ENCODE measurements around the gene PDGFD.

PDGFD gene

DNA sequence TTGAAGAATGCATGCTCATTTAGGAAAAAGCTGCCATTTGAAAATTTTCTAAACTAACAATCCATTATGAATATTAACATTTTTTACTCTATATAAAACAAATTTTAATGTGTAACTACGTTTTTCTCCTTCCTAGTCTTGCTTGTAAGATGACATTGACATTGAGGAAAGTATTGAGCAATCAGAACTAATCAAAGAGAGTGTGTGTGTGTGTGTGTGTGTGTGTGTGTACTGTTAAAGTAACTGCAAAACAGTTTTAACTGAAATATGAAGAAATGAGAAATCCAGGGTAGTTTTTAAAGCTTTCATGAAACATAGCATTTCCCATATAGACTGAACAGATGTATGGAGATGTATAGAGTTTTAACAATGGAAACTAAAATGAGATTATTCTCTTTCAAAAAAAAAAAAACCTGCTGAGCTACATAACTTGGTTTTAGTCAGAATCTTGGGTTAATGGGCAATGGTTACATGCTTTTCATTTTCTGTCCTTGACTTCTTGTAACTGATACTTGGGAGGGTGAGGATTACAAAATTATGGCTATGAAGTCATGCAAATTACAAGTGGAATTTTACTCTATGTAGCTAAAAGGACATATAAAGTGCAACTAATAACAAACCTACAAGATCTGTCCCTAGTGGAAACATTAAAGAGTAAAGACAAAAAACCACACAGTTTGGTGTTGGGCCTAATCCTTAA is 2.0 kb downstream of the PDGFD start:
- Histone ChIP-seq H3K27me3 (ENCODE audit: insufficient read depth, low read depth) (no peaks in the 10 kb centered on the region), H3K27ac (no peak overlapping the region), H3K4me1 (ENCODE audit: low read depth, poor library complexity, severe bottlenecking) (no peaks in the 10 kb centered on the region), H3K36me3 (ENCODE audit: insufficient read depth) (no peaks in the 10 kb centered on the region), H2AFZ (ENCODE audit: low read depth) (no peak overlapping the region), H3K79me2 (ENCODE audit: insufficient read depth, low read depth) (no peaks in the 10 kb centered on the region), H3K4me2 (no peak overlapping the region), H3K9ac (no peak overlapping the region), H4K20me1 (ENCODE audit: insufficient read depth) (no peaks in the 10 kb centered on the region), H3K4me3 (IDR thresholded peaks at IDR 0.05; ENCODE audit: insufficient read depth, low read depth, low read length) (no peak overlapping the region)
- TF ChIP-seq, protein P1, sequence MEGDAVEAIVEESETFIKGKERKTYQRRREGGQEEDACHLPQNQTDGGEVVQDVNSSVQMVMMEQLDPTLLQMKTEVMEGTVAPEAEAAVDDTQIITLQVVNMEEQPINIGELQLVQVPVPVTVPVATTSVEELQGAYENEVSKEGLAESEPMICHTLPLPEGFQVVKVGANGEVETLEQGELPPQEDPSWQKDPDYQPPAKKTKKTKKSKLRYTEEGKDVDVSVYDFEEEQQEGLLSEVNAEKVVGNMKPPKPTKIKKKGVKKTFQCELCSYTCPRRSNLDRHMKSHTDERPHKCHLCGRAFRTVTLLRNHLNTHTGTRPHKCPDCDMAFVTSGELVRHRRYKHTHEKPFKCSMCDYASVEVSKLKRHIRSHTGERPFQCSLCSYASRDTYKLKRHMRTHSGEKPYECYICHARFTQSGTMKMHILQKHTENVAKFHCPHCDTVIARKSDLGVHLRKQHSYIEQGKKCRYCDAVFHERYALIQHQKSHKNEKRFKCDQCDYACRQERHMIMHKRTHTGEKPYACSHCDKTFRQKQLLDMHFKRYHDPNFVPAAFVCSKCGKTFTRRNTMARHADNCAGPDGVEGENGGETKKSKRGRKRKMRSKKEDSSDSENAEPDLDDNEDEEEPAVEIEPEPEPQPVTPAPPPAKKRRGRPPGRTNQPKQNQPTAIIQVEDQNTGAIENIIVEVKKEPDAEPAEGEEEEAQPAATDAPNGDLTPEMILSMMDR (conservative IDR thresholded peaks at IDR 0.05; ENCODE audit: low read depth, low read length): no peak

DNA sequence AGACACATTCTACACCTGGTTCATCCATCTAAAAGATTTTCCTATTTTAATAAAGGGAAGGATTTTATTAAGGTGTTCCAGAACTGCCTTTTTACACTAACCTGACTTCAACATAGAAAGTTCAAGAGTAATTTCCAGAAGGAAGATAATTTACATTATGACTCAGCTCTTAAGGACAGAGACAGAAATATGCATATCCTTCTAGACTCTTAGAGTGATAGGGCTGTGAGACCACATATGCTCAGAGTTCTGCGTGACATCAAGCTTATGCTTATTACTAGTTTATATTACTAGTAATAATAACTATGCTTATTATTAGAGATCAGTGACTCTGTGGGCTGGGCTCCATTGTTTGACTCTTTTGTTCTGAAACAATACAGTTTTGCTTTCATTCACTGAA is 4.6 kb downstream of the PDGFD start:
- Histone ChIP-seq H2AFZ (ENCODE audit: low read depth) (no peak overlapping the region), H3K4me2 (no peak overlapping the region), H3K9ac (no peak overlapping the region), H4K20me1 (ENCODE audit: insufficient read depth) (no peaks in the 10 kb centered on the region), H3K79me2 (ENCODE audit: insufficient read depth, low read depth) (no peaks in the 10 kb centered on the region), H3K36me3 (ENCODE audit: insufficient read depth) (no peaks in the 10 kb centered on the region), H3K27me3 (ENCODE audit: insufficient read depth, low read depth) (no peaks in the 10 kb centered on the region), H3K4me1 (ENCODE audit: low read depth, poor library complexity, severe bottlenecking) (no peaks in the 10 kb centered on the region), H3K27ac (no peak overlapping the region), H3K4me3 (IDR thresholded peaks at IDR 0.05; ENCODE audit: insufficient read depth, low read depth, low read length) (no peak overlapping the region)
- TF ChIP-seq, protein P1 (conservative IDR thresholded peaks at IDR 0.05; ENCODE audit: low read depth, low read length): no peak

DNA sequence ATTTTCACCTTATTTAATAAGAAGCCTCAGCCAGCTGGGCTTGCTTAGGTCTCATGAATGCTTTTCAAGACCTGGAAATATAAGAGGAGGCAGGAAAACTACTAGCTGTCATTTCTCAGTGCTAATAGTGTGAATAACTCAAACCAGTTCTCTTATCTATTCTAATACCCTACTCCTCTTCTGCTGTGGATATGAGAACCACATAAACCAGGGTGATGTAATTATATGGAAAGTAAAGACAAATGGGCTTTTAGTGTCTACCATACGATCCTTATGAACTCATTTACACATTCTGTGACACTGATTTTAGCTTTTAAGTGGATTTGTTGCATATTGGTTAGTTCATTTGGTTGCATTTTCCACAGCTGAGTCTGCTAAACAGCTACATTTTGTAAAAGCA is 8.6 kb downstream of the PDGFD start:
- Histone ChIP-seq H3K27me3 (ENCODE audit: insufficient read depth, low read depth) (no peaks in the 10 kb centered on the region), H3K79me2 (ENCODE audit: insufficient read depth, low read depth) (no peaks in the 10 kb centered on the region), H4K20me1 (ENCODE audit: insufficient read depth) (no peaks in the 10 kb centered on the region), H3K9ac (no peak overlapping the region), H3K4me2 (no peak overlapping the region), H3K36me3 (ENCODE audit: insufficient read depth) (no peaks in the 10 kb centered on the region), H3K27ac (no peak overlapping the region), H2AFZ (ENCODE audit: low read depth) (no peak overlapping the region), H3K4me1 (ENCODE audit: low read depth, poor library complexity, severe bottlenecking) (no peaks in the 10 kb centered on the region), H3K4me3 (IDR thresholded peaks at IDR 0.05; ENCODE audit: insufficient read depth, low read depth, low read length) (no peak overlapping the region)
- TF ChIP-seq, protein P1 (conservative IDR thresholded peaks at IDR 0.05; ENCODE audit: low read depth, low read length): no peak

DNA sequence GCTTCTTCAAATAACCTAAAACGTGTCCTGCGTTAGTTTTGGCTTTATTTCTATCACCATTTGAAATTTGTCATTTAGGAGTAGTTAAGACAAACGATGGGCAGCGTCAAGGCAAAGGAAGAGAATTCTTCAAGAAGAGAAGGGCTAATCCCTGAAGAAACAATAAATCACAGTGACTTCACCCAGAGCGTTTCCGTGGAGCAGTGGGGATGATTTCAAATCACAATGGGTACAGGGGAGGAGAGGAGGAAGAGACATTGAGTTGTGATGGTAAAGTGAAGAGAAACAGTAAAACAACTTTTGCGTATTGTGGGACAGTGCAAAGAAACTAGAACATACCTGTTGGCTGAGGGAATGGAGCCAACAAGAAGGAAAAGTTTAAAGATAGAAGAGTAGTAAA is 9.7 kb downstream of the PDGFD start:
- no peaks in the 10 kb centered on the region for H3K79me2 ChIP-seq (ENCODE audit: insufficient read depth, low read depth)
- H3K36me3 ChIP-seq (ENCODE audit: insufficient read depth): no peaks in the 10 kb centered on the region
- H3K4me2 ChIP-seq: no peak overlapping the region
- H2AFZ ChIP-seq (ENCODE audit: low read depth): no peak overlapping the region
- no peaks in the 10 kb centered on the region for H3K4me1 ChIP-seq (ENCODE audit: low read depth, poor library complexity, severe bottlenecking)
- no peak overlapping the region for H3K9ac ChIP-seq
- no peaks in the 10 kb centered on the region for H4K20me1 ChIP-seq (ENCODE audit: insufficient read depth)
- H3K4me3 ChIP-seq (IDR thresholded peaks at IDR 0.05; ENCODE audit: insufficient read depth, low read depth, low read length): no peak overlapping the region
- no peaks in the 10 kb centered on the region for H3K27me3 ChIP-seq (ENCODE audit: insufficient read depth, low read depth)
- H3K27ac ChIP-seq: no peak overlapping the region
- TF ChIP-seq, protein P1 (conservative IDR thresholded peaks at IDR 0.05; ENCODE audit: low read depth, low read length): no peak
